Measurements from ENCODE around the gene GDI1. TPM values are rescaled to one million over a fixed set of nuclear protein-coding genes. Genes with fewer than 3 reads are reported as not detected.
A peak's percentile ranks its signal among the peaks of the same experiment; 100 is the strongest.
"Not testable (repeated sequence)": the region's sequence is repeated elsewhere in the genome, so short reads cannot be mapped to it uniquely, and the experiment has no call there.

Gene GDI1
- 100 to 1,000 TPM; 143 to 179 TPM for total RNA-seq
- 302 TPM for polyA plus RNA-seq (2013, experiment 1 of 2)
- 251 TPM for polyA plus RNA-seq (2013, experiment 2 of 2)
- long read RNA-seq, experiment 1, transcript GDI1-204 (11 exons, 2,474 nt): major isoform, 33 of 61 reads
- long read RNA-seq, experiment 1, partial matches to known transcripts: 10 of 61 reads
- long read RNA-seq, experiment 1, other reads (novel, unspliced or antisense): 14 of 61 reads
- long read RNA-seq, experiment 2, transcript GDI1-207 (4 exons, 2,417 nt): minor isoform, 8 of 492 reads
- long read RNA-seq, experiment 2, transcript GDI1-204 (11 exons, 2,474 nt): major isoform, 353 of 492 reads
- long read RNA-seq, experiment 2, partial matches to known transcripts: 18 of 492 reads
- long read RNA-seq, experiment 2, other reads (novel, unspliced or antisense): 112 of 492 reads
- long read RNA-seq, experiment 3, transcript GDI1-204 (11 exons, 2,474 nt): major isoform, 53 of 66 reads
- long read RNA-seq, experiment 3, partial matches to known transcripts: 3 of 66 reads
- long read RNA-seq, experiment 3, other reads (novel, unspliced or antisense): 8 of 66 reads
- long read RNA-seq, experiment 4, transcript GDI1-204 (11 exons, 2,474 nt): major isoform, 76 of 88 reads
- long read RNA-seq, experiment 4, partial matches to known transcripts: 3 of 88 reads
- long read RNA-seq, experiment 4, other reads (novel, unspliced or antisense): 7 of 88 reads

DNA sequence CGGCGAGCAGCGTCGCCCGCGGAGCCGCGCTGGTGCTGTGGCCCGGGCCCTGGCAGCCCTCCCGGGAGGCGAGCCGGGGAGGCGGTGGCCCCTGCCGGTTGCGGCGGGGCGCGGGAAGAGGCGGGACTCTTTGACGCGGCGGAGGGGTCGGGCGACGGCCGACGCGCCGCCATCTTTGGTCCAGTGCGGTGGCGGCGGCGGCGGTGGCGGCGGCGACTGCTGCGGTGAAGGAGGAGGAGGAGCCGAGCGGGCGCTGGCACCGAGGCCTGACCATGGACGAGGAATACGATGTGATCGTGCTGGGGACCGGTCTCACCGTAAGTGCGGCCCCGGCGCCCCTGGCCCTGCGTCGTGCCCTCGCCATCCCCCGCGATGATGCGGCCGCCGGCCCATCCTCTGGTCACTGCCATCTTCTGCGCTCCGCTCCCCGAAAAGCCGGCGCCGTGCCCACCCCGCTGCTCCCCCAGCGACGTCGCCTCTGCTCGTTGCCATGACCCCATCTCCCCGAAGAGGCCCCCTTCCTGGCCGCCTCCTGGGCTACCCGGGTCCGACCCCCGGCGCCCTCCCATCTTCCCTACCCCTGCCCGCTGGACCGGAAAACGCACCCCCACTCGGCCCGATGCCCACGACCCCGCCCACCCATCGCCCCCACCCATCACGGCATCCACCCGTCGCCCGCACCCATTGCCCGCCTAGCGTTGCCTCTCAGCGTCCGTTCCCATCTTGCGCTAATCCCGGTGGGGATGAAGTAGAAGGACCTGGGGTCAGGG, at the start of gene GDI1:
GDI1 (plus strand) TSS at position 172 of the 770 bp plus-strand sequence; CDS start at position 273, 101 bp downstream.
- H3K4me1 ChIP-seq (ENCODE audit: control insufficient read depth, insufficient read depth, low read length): no peaks in the 10 kb centered on the region
- Mint-ChIP-seq H3K4me1 (no peaks in the 10 kb centered on the region), H3K36me3 (ENCODE audit: low read depth) (peaks cover 23% of the 10 kb centered on the region), H3K4me3 (peak within 1 kb of the TSS; percentile 78), H3K9me3 (peaks cover 75% of the 10 kb centered on the region), H3K27me3 (ENCODE audit: insufficient read depth) (no peaks in the 10 kb centered on the region), H3K27ac (peak within 1 kb of the TSS; percentile 80)
- peak; percentile 72 for DNase-seq
- peak within 1 kb of the TSS; percentile 85 for H3K4me3 ChIP-seq (ENCODE audit: low read length)
- H3K9me3 ChIP-seq (ENCODE audit: control insufficient read depth, low read length): no peaks in the 10 kb centered on the region
- H3K27ac ChIP-seq (ENCODE audit: low read depth, low read length): peak within 1 kb of the TSS; percentile 71
- H3K27me3 ChIP-seq (ENCODE audit: control insufficient read depth, insufficient read depth, low read length, poor library complexity, severe bottlenecking): no peaks in the 10 kb centered on the region
- no peak within 1 kb of the TSS for H3K9ac ChIP-seq (ENCODE audit: extremely low read depth, low read length, poor library complexity, severe bottlenecking)
- TF ChIP-seq, protein P1, sequence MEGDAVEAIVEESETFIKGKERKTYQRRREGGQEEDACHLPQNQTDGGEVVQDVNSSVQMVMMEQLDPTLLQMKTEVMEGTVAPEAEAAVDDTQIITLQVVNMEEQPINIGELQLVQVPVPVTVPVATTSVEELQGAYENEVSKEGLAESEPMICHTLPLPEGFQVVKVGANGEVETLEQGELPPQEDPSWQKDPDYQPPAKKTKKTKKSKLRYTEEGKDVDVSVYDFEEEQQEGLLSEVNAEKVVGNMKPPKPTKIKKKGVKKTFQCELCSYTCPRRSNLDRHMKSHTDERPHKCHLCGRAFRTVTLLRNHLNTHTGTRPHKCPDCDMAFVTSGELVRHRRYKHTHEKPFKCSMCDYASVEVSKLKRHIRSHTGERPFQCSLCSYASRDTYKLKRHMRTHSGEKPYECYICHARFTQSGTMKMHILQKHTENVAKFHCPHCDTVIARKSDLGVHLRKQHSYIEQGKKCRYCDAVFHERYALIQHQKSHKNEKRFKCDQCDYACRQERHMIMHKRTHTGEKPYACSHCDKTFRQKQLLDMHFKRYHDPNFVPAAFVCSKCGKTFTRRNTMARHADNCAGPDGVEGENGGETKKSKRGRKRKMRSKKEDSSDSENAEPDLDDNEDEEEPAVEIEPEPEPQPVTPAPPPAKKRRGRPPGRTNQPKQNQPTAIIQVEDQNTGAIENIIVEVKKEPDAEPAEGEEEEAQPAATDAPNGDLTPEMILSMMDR (conservative IDR thresholded peaks at IDR 0.05): no peak
- peaks cover 17% of the 10 kb centered on the region for H3K36me3 ChIP-seq (ENCODE audit: control insufficient read depth, insufficient read depth, low read length)
- 0% methylated on average over 3 to 67 of the region's 93 CpGs for WGBS, 2 experiments (ENCODE audit: insufficient coverage in 1 of 2, insufficient read length in 1 of 2)

DNA sequence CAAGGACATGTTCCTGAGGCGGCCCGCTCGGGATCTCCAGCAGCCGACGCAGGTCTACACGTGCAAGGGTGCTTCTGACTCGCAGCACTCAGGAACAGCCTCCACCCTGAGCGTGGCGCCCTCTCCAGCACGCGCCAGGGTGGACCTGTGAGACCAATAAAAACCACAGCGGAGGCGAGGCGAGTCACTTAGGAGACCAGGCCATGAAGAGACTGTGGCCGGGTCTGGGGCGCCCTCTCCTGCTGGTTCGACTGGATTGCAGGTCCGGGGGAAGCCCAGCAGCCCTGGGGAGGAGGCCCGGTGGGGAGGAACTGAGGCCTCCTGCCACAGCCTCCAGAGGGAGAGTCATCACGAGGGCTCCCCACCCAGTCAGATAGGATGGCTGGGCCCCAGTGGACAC, 48.9 kb upstream of the GDI1 start:
- not testable (repeated sequence) for H3K27ac ChIP-seq (ENCODE audit: low read depth, low read length); H3K36me3 Mint-ChIP-seq (ENCODE audit: low read depth); H3K27ac Mint-ChIP-seq; H3K9me3 ChIP-seq (ENCODE audit: control insufficient read depth, low read length); H3K9ac ChIP-seq (ENCODE audit: extremely low read depth, low read length, poor library complexity, severe bottlenecking); DNase-seq; H3K4me1 ChIP-seq (ENCODE audit: control insufficient read depth, insufficient read depth, low read length); H3K27me3 ChIP-seq (ENCODE audit: control insufficient read depth, insufficient read depth, low read length, poor library complexity, severe bottlenecking); H3K4me3 ChIP-seq (ENCODE audit: low read length); H3K4me1 Mint-ChIP-seq; H3K36me3 ChIP-seq (ENCODE audit: control insufficient read depth, insufficient read depth, low read length); H3K27me3 Mint-ChIP-seq (ENCODE audit: insufficient read depth); H3K4me3 Mint-ChIP-seq
- no CpG with 5 or more reads among the region's 20 CpGs for WGBS, 2 experiments (ENCODE audit: insufficient coverage in 1 of 2, insufficient read length in 1 of 2)
- peaks cover 14% of the 10 kb centered on the region for H3K9me3 Mint-ChIP-seq

DNA sequence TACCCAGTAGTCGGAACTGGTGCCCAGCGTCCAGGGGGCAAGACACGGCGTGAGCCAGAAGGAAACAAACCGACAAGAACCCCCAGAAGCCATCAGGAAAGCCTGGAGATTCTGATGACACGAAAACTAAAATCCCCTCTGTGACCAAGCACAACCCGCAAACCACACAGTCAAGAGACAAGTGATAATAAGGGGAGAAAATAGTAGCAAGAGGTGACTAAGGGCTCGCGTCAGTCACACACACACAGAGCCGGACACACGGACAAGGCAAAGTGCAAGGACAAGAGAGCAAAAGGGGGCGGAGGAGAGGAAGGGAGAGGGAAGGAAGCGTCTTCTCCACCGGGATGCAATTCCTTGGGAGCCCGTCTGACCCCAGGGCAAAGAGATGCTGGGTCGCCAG, 48.3 kb upstream of the GDI1 start:
- not testable (repeated sequence) for H3K27ac ChIP-seq (ENCODE audit: low read depth, low read length); H3K36me3 Mint-ChIP-seq (ENCODE audit: low read depth); H3K9me3 ChIP-seq (ENCODE audit: control insufficient read depth, low read length); H3K9ac ChIP-seq (ENCODE audit: extremely low read depth, low read length, poor library complexity, severe bottlenecking); H3K9me3 Mint-ChIP-seq; H3K4me1 ChIP-seq (ENCODE audit: control insufficient read depth, insufficient read depth, low read length); DNase-seq; H3K4me3 Mint-ChIP-seq; H3K4me3 ChIP-seq (ENCODE audit: low read length); H3K27ac Mint-ChIP-seq; H3K4me1 Mint-ChIP-seq; H3K27me3 ChIP-seq (ENCODE audit: control insufficient read depth, insufficient read depth, low read length, poor library complexity, severe bottlenecking); H3K27me3 Mint-ChIP-seq (ENCODE audit: insufficient read depth); H3K36me3 ChIP-seq (ENCODE audit: control insufficient read depth, insufficient read depth, low read length)
- WGBS, 2 experiments (ENCODE audit: insufficient coverage in 1 of 2, insufficient read length in 1 of 2): no CpG with 5 or more reads among the region's 16 CpGs

DNA sequence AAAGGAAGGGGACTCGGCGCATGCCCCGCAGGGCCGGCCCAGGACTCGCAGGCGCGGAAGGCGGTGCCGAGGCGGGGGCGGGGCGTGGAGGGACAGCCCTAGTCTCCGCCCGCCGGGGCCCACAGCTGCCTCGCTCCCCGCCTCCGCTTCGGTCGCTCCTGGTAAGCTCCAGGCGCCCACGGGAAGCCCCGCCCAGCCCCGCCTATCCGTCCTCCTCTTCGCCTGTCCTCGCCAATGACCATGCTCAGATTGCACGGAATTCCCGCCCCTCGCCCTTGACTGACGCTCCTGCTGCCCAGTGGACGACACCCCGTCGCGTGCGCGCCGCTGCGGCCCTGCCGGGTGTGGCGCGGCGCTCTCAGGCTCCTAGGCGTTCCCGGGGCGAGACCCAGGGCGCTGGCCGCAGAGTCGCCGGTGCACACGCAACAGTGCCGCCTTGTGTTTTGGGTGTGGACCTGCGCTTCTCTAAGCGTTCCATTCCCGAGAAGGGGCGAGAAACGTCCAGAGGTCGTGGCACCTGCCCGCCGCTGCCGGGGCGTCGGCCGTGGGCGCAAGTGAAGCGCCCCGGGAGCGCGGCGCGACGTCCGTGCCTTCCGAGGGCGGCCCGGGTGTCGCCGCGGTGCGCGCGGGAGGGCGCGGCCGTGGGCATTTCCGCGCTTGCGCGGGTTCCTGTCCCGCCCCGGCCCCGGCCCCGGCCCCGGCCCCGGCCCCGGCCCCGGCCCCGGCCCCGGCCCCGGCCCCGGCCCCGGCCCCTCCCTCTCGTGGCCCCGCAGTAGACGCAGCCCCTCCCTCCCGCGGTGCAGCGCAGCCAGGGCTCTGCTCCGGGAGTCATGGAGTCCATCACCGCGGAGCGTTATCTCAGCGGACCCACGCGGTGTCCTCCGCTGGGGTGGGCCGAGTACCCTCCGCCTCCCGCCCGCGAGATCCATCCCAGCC, 46.9 kb upstream of the GDI1 start:
- not testable (repeated sequence) for H3K27ac ChIP-seq (ENCODE audit: low read depth, low read length); H3K4me1 ChIP-seq (ENCODE audit: control insufficient read depth, insufficient read depth, low read length); H3K27me3 Mint-ChIP-seq (ENCODE audit: insufficient read depth); DNase-seq; H3K36me3 Mint-ChIP-seq (ENCODE audit: low read depth); H3K27me3 ChIP-seq (ENCODE audit: control insufficient read depth, insufficient read depth, low read length, poor library complexity, severe bottlenecking); H3K9me3 ChIP-seq (ENCODE audit: control insufficient read depth, low read length); H3K4me3 ChIP-seq (ENCODE audit: low read length); H3K4me1 Mint-ChIP-seq; H3K27ac Mint-ChIP-seq; H3K9me3 Mint-ChIP-seq; H3K36me3 ChIP-seq (ENCODE audit: control insufficient read depth, insufficient read depth, low read length); H3K9ac ChIP-seq (ENCODE audit: extremely low read depth, low read length, poor library complexity, severe bottlenecking); H3K4me3 Mint-ChIP-seq
- 0% methylated on average over 8 of the region's 121 CpGs; no CpG with 5 or more reads in 1 of the 2 experiments for WGBS, 2 experiments (ENCODE audit: insufficient coverage in 1 of 2, insufficient read length in 1 of 2)

DNA sequence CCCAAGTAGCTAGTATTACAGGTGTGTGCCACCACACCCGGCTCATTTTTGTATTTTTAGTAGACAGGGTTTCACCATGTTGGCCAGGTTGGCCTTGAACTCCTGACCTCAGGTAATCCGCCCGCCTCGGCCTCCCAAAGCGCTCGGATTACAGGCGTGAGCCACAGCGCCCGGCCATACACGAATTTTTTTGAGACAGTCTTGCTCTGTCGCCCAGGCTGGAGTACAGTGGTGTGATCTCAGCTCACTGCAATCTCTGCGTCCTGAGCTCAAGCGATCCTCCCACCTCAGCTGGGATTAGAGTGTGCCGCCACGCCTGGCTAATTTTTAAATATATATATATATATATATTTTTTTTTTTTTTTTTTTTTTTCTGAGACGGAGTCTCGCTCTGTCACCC, 40.6 kb upstream of the GDI1 start:
- H3K4me3 Mint-ChIP-seq: peak overlapping the region; percentile 91
- not testable (repeated sequence) for H3K27me3 Mint-ChIP-seq (ENCODE audit: insufficient read depth); H3K27ac ChIP-seq (ENCODE audit: low read depth, low read length); DNase-seq; H3K9ac ChIP-seq (ENCODE audit: extremely low read depth, low read length, poor library complexity, severe bottlenecking); H3K27ac Mint-ChIP-seq; H3K4me1 Mint-ChIP-seq; H3K9me3 ChIP-seq (ENCODE audit: control insufficient read depth, low read length); H3K4me3 ChIP-seq (ENCODE audit: low read length); H3K4me1 ChIP-seq (ENCODE audit: control insufficient read depth, insufficient read depth, low read length); H3K27me3 ChIP-seq (ENCODE audit: control insufficient read depth, insufficient read depth, low read length, poor library complexity, severe bottlenecking)
- H3K36me3 Mint-ChIP-seq (ENCODE audit: low read depth): peaks cover 24% of the 10 kb centered on the region
- H3K36me3 ChIP-seq (ENCODE audit: control insufficient read depth, insufficient read depth, low read length): peaks cover 22% of the 10 kb centered on the region
- H3K9me3 Mint-ChIP-seq: peaks cover 42% of the 10 kb centered on the region
- 96 to 100% methylated on average over 1 to 12 of the region's 17 CpGs for WGBS, 2 experiments (ENCODE audit: insufficient coverage in 1 of 2, insufficient read length in 1 of 2)
